Neural cell (in vitro differentiated cells): ENCODE results near the gene NCOA7.

Experiments used
- EZH2 ChIP-seq: fragments of 200-600, 300-800 bp; shearing (Covaris generic), sonication (generic); IDR thresholded peaks from 2 replicates; pipeline ENCODE4 v1.6.1; 2014; ENCODE audit warnings: antibody characterized with exemption, low read length, borderline replicate concordance, mild to moderate bottlenecking; ENCODE audit not compliant: insufficient read depth, poor library complexity, severe bottlenecking
- RAD21 ChIP-seq: fragments of 450-650 bp; conservative IDR thresholded peaks from 2 replicates; pipeline ENCODE4 v1.6.1; 2014; ENCODE audit warnings: antibody characterized with exemption, mild to moderate bottlenecking, moderate library complexity
- REST ChIP-seq: IDR thresholded peaks from 2 replicates; pipeline ENCODE4 v1.6.1; 2012; ENCODE audit warnings: borderline replicate concordance
- TF ChIP-seq, protein P1 (sequence below): fragments of 450-650 bp; IDR thresholded peaks from 2 replicates; pipeline ENCODE4 v1.5.1; 2014; ENCODE audit warnings: antibody characterized with exemption, mild to moderate bottlenecking, moderate library complexity; ENCODE audit not compliant: poor library complexity, severe bottlenecking

- no peak for TF ChIP-seq EZH2
- TF ChIP-seq, protein P1, sequence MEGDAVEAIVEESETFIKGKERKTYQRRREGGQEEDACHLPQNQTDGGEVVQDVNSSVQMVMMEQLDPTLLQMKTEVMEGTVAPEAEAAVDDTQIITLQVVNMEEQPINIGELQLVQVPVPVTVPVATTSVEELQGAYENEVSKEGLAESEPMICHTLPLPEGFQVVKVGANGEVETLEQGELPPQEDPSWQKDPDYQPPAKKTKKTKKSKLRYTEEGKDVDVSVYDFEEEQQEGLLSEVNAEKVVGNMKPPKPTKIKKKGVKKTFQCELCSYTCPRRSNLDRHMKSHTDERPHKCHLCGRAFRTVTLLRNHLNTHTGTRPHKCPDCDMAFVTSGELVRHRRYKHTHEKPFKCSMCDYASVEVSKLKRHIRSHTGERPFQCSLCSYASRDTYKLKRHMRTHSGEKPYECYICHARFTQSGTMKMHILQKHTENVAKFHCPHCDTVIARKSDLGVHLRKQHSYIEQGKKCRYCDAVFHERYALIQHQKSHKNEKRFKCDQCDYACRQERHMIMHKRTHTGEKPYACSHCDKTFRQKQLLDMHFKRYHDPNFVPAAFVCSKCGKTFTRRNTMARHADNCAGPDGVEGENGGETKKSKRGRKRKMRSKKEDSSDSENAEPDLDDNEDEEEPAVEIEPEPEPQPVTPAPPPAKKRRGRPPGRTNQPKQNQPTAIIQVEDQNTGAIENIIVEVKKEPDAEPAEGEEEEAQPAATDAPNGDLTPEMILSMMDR: no peak
- TF ChIP-seq REST: no peak
- no peak for TF ChIP-seq RAD21
These were observed 21.5 kb upstream of the NCOA7 start for GRCh38 chr6:125769147-125769783.
